HL-60 (cell line): ENCODE data around the gene FKBP6.
"Not testable (repeated sequence)": the region's sequence is repeated elsewhere in the genome, so short reads cannot be mapped to it uniquely, and the experiment has no call there.

Experiments
- DNase-seq, 2 experiments: peaks; one replicate each; pipeline ENCODE4 v3.0.0-alpha.2; 2010 to 2020; ENCODE audit warnings: low read depth in 1 of 2, low spot score in 1 of 2
- H3K27ac ChIP-seq: fragments of 250-450 bp; sonication (Bioruptor Pico); replicated peaks from 2 replicates; pipeline ENCODE4 v1.5.1; 2020; ENCODE audit warnings: mild to moderate bottlenecking, moderate library complexity
- H3K27me3 ChIP-seq: fragments of 250-450 bp; sonication (Bioruptor Pico); 2 replicates; pipeline ENCODE4 v1.5.1; 2021; ENCODE audit warnings: mild to moderate bottlenecking, moderate library complexity; ENCODE audit not compliant: insufficient read depth, poor library complexity, severe bottlenecking
- H3K4me3 ChIP-seq: replicated peaks from 2 replicates; pipeline ENCODE4 v1.5.1; 2011; ENCODE audit warnings: mild to moderate bottlenecking, control low read depth, low read length; ENCODE audit not compliant: insufficient read depth
- GABPA ChIP-seq: IDR thresholded peaks from 2 replicates; pipeline ENCODE4 v1.6.1; 2012; ENCODE audit warnings: low read depth
- POLR2AphosphoS5 ChIP-seq: IDR thresholded peaks from 2 replicates; pipeline ENCODE4 v1.6.1; 2012; ENCODE audit warnings: low read depth
- SPI1 ChIP-seq: IDR thresholded peaks from 2 replicates; pipeline ENCODE4 v1.6.1; 2012; ENCODE audit warnings: low read depth, mild to moderate bottlenecking, borderline replicate concordance
- TF ChIP-seq, protein P1 (sequence below): IDR thresholded peaks from one replicate; pipeline ENCODE4 v1.5.1; 2011; ENCODE audit warnings: low read length, control low read depth, inconsistent platforms; ENCODE audit not compliant: insufficient read depth
- TF ChIP-seq, protein P2 (sequence below): IDR thresholded peaks from 2 replicates; pipeline ENCODE4 v1.6.1; 2012; ENCODE audit warnings: low read depth; ENCODE audit not compliant: insufficient replicate concordance

FKBP6 gene

DNA sequence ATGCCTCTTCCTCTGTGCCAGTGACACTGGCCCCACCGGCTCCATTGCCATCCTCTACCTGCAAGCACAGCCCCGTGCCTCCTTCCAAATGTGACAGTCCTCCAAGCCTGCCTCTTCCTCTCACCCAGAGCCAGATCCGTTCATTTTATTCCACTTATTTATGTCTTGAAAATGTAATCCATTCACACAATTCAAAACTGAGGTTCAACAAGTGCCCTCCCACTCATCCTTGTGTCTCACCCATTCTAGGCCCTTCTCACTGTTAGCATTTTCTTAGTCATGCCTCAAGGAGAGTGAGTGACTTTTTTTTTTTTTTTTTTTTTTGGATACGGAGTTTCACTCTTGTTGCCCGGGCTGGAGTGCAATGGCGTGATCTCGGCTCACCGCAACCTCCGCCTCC, 41.7 kb downstream of the FKBP6 start:
- H3K27ac ChIP-seq: no peak overlapping the region
- H3K27me3 ChIP-seq: no peaks in the 10 kb centered on the region
- TF ChIP-seq GABPA (no peak), SPI1 (no peak), POLR2AphosphoS5 (no peak)
- TF ChIP-seq, protein P1, sequence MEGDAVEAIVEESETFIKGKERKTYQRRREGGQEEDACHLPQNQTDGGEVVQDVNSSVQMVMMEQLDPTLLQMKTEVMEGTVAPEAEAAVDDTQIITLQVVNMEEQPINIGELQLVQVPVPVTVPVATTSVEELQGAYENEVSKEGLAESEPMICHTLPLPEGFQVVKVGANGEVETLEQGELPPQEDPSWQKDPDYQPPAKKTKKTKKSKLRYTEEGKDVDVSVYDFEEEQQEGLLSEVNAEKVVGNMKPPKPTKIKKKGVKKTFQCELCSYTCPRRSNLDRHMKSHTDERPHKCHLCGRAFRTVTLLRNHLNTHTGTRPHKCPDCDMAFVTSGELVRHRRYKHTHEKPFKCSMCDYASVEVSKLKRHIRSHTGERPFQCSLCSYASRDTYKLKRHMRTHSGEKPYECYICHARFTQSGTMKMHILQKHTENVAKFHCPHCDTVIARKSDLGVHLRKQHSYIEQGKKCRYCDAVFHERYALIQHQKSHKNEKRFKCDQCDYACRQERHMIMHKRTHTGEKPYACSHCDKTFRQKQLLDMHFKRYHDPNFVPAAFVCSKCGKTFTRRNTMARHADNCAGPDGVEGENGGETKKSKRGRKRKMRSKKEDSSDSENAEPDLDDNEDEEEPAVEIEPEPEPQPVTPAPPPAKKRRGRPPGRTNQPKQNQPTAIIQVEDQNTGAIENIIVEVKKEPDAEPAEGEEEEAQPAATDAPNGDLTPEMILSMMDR: no peak
- TF ChIP-seq, protein P2, sequence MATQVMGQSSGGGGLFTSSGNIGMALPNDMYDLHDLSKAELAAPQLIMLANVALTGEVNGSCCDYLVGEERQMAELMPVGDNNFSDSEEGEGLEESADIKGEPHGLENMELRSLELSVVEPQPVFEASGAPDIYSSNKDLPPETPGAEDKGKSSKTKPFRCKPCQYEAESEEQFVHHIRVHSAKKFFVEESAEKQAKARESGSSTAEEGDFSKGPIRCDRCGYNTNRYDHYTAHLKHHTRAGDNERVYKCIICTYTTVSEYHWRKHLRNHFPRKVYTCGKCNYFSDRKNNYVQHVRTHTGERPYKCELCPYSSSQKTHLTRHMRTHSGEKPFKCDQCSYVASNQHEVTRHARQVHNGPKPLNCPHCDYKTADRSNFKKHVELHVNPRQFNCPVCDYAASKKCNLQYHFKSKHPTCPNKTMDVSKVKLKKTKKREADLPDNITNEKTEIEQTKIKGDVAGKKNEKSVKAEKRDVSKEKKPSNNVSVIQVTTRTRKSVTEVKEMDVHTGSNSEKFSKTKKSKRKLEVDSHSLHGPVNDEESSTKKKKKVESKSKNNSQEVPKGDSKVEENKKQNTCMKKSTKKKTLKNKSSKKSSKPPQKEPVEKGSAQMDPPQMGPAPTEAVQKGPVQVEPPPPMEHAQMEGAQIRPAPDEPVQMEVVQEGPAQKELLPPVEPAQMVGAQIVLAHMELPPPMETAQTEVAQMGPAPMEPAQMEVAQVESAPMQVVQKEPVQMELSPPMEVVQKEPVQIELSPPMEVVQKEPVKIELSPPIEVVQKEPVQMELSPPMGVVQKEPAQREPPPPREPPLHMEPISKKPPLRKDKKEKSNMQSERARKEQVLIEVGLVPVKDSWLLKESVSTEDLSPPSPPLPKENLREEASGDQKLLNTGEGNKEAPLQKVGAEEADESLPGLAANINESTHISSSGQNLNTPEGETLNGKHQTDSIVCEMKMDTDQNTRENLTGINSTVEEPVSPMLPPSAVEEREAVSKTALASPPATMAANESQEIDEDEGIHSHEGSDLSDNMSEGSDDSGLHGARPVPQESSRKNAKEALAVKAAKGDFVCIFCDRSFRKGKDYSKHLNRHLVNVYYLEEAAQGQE: no peak
- no peak overlapping the region for H3K4me3 ChIP-seq
- no peak for DNase-seq

DNA sequence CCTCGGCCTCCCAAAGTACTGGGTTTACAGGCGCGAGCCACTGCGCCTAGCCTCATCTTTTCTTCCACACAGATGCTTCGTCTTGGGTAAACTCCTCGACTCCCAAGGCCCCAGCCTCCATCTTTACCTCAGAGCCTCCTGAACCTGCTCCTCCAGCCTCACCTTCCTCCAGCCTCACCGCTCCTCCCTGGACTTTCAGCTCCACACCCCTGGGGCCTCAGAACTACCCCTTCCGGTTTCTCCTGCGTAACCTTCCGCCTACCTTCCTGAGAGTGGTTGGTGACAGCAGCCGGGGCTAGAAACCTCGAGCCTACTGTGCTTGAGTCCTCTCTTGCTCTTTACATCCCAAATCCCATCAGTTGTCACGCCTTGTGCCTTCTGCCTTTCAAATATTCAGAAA, 45.8 kb downstream of the FKBP6 start:
- TF ChIP-seq POLR2AphosphoS5 (no peak), SPI1 (no peak), GABPA (no peak)
- TF ChIP-seq, protein P1: no peak
- TF ChIP-seq, protein P2: no peak
- H3K27ac ChIP-seq: no peak overlapping the region
- DNase-seq: peak in 1 of 2 experiments; percentile 21
- H3K4me3 ChIP-seq: no peak overlapping the region
- no peaks in the 10 kb centered on the region for H3K27me3 ChIP-seq

GRCh38 chr7:73376262-73376661, 48.3 kb downstream of the FKBP6 start:
- not testable (repeated sequence) for H3K27ac ChIP-seq

DNA sequence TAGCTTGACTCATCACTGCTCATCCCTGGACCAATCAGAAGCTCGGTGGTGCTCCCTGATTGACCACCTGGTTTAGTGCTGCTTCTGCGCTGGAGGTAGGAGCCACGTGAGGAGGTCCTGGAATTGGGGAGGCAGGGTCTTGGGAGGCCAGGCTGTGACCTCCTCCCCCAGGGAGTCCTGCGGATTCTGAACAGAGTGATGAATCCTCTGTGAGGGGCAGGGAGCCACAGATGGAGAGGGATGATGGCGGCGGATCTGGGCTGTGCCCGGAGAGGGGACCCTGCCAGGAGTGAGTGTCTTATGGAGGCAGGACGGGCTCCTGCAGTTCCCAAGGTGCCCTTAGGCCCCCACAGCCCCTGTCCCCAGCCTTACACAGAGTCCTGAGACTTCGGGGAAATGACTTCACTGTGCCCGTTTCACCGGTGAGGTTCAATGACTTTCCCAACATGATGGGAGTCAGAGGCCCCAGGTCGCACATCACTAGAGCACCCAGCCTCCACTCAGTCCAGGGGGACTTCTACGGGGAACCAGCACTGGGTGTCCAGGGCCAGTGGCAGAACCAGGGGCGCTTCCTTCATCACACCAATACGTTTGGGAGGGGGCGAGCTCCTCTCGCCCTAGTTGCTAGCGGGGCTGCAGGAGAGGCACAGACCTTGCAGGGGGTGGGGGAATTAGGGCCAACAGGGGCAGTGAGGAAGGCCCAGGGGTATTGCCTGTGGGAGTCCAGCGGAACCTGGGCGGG, 48.9 kb downstream of the FKBP6 start:
- no peak for DNase-seq
- no peaks in the 10 kb centered on the region for H3K27me3 ChIP-seq
- TF ChIP-seq GABPA: no peak
- no peak for TF ChIP-seq POLR2AphosphoS5
- TF ChIP-seq, protein P2: no peak
- TF ChIP-seq, protein P1: no peak
- no peak for TF ChIP-seq SPI1

More at GRCh38 chr7:73376262-73376661, 48.3 kb downstream of the FKBP6 start:
- H3K27me3 ChIP-seq, DNase-seq, H3K4me3 ChIP-seq: not testable (repeated sequence)

DNA sequence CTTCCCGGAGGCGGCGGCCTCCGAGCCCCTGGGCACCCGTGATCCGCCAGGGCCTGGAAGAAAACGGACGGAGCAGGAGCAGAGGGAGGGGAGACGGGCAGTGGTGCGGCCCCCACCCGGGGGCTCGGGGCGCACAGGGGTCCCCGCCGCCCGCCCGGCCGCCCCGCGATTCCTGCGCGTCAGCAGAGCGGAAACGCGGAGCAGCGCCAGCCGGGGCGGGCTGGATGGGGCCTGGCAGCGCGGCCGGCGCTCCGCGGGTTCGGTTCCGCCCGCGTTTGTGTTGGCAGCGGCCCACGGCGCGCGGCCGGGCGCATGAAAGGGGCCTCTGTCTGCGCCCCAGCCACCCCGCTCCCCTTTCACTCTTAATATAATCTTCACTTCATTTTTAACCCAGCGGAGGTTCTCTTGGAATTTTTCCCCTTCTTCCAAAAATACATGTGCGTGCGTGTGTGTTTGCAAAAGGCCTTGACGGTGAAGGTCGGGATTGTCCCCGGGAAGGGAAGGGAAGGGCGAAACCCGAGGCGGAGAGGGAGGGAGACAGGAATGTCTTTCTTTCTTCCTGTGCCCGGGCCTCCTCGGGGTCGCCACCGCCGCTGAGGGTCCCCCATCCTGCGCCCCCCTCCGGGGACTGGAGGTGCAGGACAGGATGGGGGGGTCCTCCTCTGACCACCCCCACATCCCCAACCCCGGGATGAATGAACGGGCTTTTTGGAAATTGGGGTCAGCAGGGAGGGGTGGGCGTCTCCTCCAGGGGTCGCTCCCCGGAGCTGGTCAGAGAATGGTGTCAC, 49.6 kb downstream of the FKBP6 start:
- not testable (repeated sequence) for DNase-seq, H3K27ac ChIP-seq, H3K27me3 ChIP-seq, H3K4me3 ChIP-seq

More for the DNA sequence above, 48.9 kb downstream of the FKBP6 start:
- no peak overlapping the region for H3K4me3 ChIP-seq
- H3K27ac ChIP-seq: no peak overlapping the region
